Fibroblast of lung (primary cell): ENCODE data around the gene ASPDH. TPM values are rescaled to one million over a fixed set of nuclear protein-coding genes. Genes with fewer than 3 reads are reported as not detected.
A peak's percentile ranks its signal among the peaks of the same experiment; 100 is the strongest.

Experiments used
- DNase-seq, 2 donors: peaks; one replicate each; pipeline versions ENCODE4 v3.0.0 to v3.0.0-alpha.2; 2010; ENCODE audit warnings: low read depth in 2 of 2
- H2AFZ ChIP-seq: 2 replicates; pipeline ENCODE4 v1.5.1; 2012; ENCODE audit warnings: low read length, control low read depth, inconsistent platforms
- H3K27ac ChIP-seq: 2 replicates; pipeline ENCODE4 v1.5.1; 2011; ENCODE audit warnings: low read length, control low read depth; ENCODE audit not compliant: insufficient read depth
- H3K27me3 ChIP-seq: 2 replicates; pipeline ENCODE4 v1.5.1; 2011; ENCODE audit warnings: mild to moderate bottlenecking, low read length; ENCODE audit not compliant: control insufficient read depth, insufficient read depth
- H3K36me3 ChIP-seq: 2 replicates; pipeline ENCODE4 v1.5.1; 2011; ENCODE audit warnings: low read length; ENCODE audit not compliant: control insufficient read depth, insufficient read depth
- H3K4me1 ChIP-seq: 2 replicates; pipeline ENCODE4 v1.5.1; 2011; ENCODE audit warnings: low read length; ENCODE audit not compliant: control insufficient read depth, insufficient read depth; ENCODE audit errors: extremely low read depth
- H3K4me2 ChIP-seq: 2 replicates; pipeline ENCODE4 v1.5.1; 2011; ENCODE audit warnings: low read length, control low read depth; ENCODE audit not compliant: insufficient read depth; ENCODE audit errors: extremely low read depth
- H3K4me3 ChIP-seq, 4 experiments: fragments of 200-600 bp in 1 of 4; sonication (generic) in 1 of 4; replicated peaks in 1 of 4; 2 replicates each; pipeline ENCODE4 v1.5.1; 2011 to 2016; ENCODE audit warnings: low read length in 4 of 4, low read depth in 3 of 4, mild to moderate bottlenecking in 3 of 4, control low read depth in 2 of 4, inconsistent platforms in 1 of 4, mixed read lengths in 1 of 4; ENCODE audit not compliant: insufficient read depth in 1 of 4; ENCODE audit errors: control extremely low read depth in 1 of 4
- H3K79me2 ChIP-seq: 2 replicates; pipeline ENCODE4 v1.5.1; 2012; ENCODE audit warnings: mild to moderate bottlenecking, low read length, inconsistent platforms; ENCODE audit not compliant: control insufficient read depth, insufficient read depth
- H3K9ac ChIP-seq: 2 replicates; pipeline ENCODE4 v1.5.1; 2011; ENCODE audit warnings: mild to moderate bottlenecking, low read length, control low read depth; ENCODE audit not compliant: insufficient read depth
- H3K9me3 ChIP-seq: 2 replicates; pipeline ENCODE4 v1.5.1; 2012; ENCODE audit warnings: low read depth, low read length; ENCODE audit not compliant: control insufficient read depth, insufficient read depth
- H4K20me1 ChIP-seq: 2 replicates; pipeline ENCODE4 v1.5.1; 2011; ENCODE audit warnings: low read length; ENCODE audit not compliant: control insufficient read depth, insufficient read depth; ENCODE audit errors: extremely low read depth
- CTCF ChIP-seq, 2 donors: IDR thresholded peaks in 1 of 2; conservative IDR thresholded peaks in 1 of 2; 1 replicate in 1 of 2; 2 replicates in 1 of 2; pipeline ENCODE4 v1.5.1; 2011 to 2012; ENCODE audit warnings: low read length in 2 of 2, control low read depth in 1 of 2, inconsistent platforms in 1 of 2, low read depth in 1 of 2, mild to moderate bottlenecking in 1 of 2
- EZH2 ChIP-seq: IDR thresholded peaks from 2 replicates; pipeline ENCODE4 v1.5.1; 2012; ENCODE audit warnings: low read length, control low read depth, mild to moderate bottlenecking; ENCODE audit errors: missing control alignments
- polyA plus RNA-seq, 2 donors: library from polyadenylated mRNA; depleted of rRNA in 1 of 2; stranded (reverse) in 1 of 2; unstranded in 1 of 2; fragments of >200 nt; gene quantifications; 2 replicates each; pipeline ENCODE4 v1.2.1, GENCODE V29; 2011 to 2012; ENCODE audit warnings: missing spikeins in 1 of 2
- total RNA-seq: library from RNA; depleted of rRNA; stranded (reverse); fragments of >200 nt; gene quantifications from 2 replicates; pipeline ENCODE4 v1.2.1, GENCODE V29; 2014

ASPDH gene
- total and polyA plus RNA-seq, 2 donors (not counting 1 experiment from before 2014, with no cell fraction given), result not detected

- TF ChIP-seq EZH2 (no peak), CTCF (conservative IDR thresholded peaks at IDR 0.05 in 1 of 2, IDR thresholded peaks at IDR 0.05 in 1 of 2; ENCODE audit: low read depth in 1 of 2, low read length in 2 of 2) (peak; percentile 38 to 58)
- Histone ChIP-seq H3K27ac (no peak overlapping the region), H3K9ac (no peak overlapping the region), H3K4me3 (no peak overlapping the region), H3K9me3 (no peaks in the 10 kb centered on the region), H2AFZ (no peak overlapping the region), H3K27me3 (peaks cover 19% of the 10 kb centered on the region), H3K79me2 (no peaks in the 10 kb centered on the region), H4K20me1 (no peaks in the 10 kb centered on the region), H3K4me2 (no peak overlapping the region), H3K4me1 (no peaks in the 10 kb centered on the region), H3K36me3 (no peaks in the 10 kb centered on the region)
- peak; percentile 20 to 44 for DNase-seq
These were observed 26.7 kb downstream of the ASPDH start for GRCh38 chr19:50486823-50487515.

DNA sequence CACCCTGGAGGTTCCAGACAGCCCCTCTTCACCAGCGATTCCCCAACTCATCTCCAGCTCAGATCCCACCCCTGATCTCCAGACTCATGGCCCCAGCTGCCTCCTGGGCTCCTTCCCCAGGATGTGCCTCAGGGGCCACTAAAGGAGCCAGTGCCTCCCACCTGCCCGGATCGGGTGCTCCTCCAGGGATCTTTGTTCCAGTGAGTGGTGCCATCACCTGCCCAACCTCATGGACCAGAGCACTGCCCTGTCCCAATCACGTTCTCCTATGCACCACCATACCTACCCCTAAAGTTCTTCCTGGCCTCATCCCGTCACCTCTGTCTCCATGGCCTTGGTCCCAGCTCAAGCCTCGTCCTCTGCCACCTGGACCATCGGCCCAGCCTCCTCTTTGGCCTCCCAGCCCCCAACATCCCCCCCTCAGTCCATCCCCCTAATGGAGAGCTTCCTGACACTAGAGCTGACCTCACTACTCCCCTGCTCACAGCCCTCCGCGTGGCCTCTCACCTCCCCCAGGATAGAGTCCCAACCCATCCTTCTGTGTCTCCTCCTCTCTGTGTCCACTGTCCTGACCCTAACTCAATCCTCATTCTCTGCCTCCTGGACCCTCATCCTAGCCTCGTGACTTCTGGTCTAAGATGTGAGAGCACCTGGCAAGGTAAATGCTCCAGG is 28.3 kb downstream of the ASPDH start:
- no peaks in the 10 kb centered on the region for H3K4me1 ChIP-seq
- H3K79me2 ChIP-seq, result no peaks in the 10 kb centered on the region
- no peak for DNase-seq
- H4K20me1 ChIP-seq, result no peaks in the 10 kb centered on the region
- H3K4me3 ChIP-seq, result no peak overlapping the region
- no peak overlapping the region for H3K27ac ChIP-seq
- no peak overlapping the region for H3K4me2 ChIP-seq
- no peak for TF ChIP-seq CTCF (conservative IDR thresholded peaks at IDR 0.05 in 1 of 2, IDR thresholded peaks at IDR 0.05 in 1 of 2; ENCODE audit: low read depth in 1 of 2, low read length in 2 of 2)
- TF ChIP-seq EZH2, result no peak
- H3K36me3 ChIP-seq, result peaks cover 5% of the 10 kb centered on the region
- no peak overlapping the region for H2AFZ ChIP-seq
- no peaks in the 10 kb centered on the region for H3K9me3 ChIP-seq
- H3K27me3 ChIP-seq, result peaks cover 12% of the 10 kb centered on the region
- no peak overlapping the region for H3K9ac ChIP-seq

DNA sequence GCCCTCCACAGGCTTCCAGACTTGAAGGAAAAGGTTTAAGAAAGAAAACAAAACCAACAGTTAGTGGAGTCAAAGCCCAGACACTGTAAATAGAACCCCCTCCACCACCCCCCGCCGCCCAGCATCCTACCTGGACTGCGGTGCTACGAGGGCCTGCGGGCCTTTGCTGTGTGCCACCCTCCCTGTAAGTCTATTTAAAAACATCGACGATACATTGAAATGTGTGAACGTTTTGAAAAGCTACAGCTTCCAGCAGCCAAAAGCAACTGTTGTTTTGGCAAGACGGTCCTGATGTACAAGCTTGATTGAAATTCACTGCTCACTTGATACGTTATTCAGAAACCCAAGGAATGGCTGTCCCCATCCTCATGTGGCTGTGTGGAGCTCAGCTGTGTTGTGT is 30.8 kb downstream of the ASPDH start:
- Histone ChIP-seq H3K4me2 (no peak overlapping the region), H3K36me3 (peaks cover 9% of the 10 kb centered on the region), H3K27me3 (peaks cover 4% of the 10 kb centered on the region), H4K20me1 (no peaks in the 10 kb centered on the region), H3K79me2 (peaks cover 6% of the 10 kb centered on the region), H2AFZ (no peak overlapping the region), H3K9me3 (no peaks in the 10 kb centered on the region), H3K4me3 (no peak overlapping the region), H3K9ac (no peak overlapping the region), H3K27ac (no peak overlapping the region), H3K4me1 (no peaks in the 10 kb centered on the region)
- DNase-seq, result no peak
- TF ChIP-seq EZH2 (no peak), CTCF (conservative IDR thresholded peaks at IDR 0.05 in 1 of 2, IDR thresholded peaks at IDR 0.05 in 1 of 2; ENCODE audit: low read depth in 1 of 2, low read length in 2 of 2) (no peak)
